ENCODE measurements around the gene CGNL1.
A peak's percentile ranks its signal among the peaks of the same experiment; 100 is the strongest.

CGNL1 gene

GRCh38 chr15:57424628-57425405 lies 48.5 kb downstream of the CGNL1 start:
- DNase-seq: no peak

GRCh38 chr15:57425842-57426241 lies 49.5 kb downstream of the CGNL1 start:
- no peak for DNase-seq

GRCh38 chr15:57427367-57427821 lies 51.1 kb downstream of the CGNL1 start:
- DNase-seq: no peak

GRCh38 chr15:57432141-57432741 lies 55.9 kb downstream of the CGNL1 start:
- DNase-seq: peak; percentile 81

- no peak for DNase-seq
Measured at GRCh38 chr15:57436166-57436565, 59.9 kb downstream of the CGNL1 start.

- DNase-seq: no peak
Measured at GRCh38 chr15:57436961-57437360, 60.7 kb downstream of the CGNL1 start.

- DNase-seq: no peak
Measured at GRCh38 chr15:57437564-57437963, 61.3 kb downstream of the CGNL1 start.

GRCh38 chr15:57438166-57438565 lies 61.9 kb downstream of the CGNL1 start:
- DNase-seq: no peak

GRCh38 chr15:57439128-57440027 lies 63.1 kb downstream of the CGNL1 start:
- no peak for DNase-seq

- DNase-seq: no peak
Measured at GRCh38 chr15:57440167-57440566, 63.9 kb downstream of the CGNL1 start.

- DNase-seq: no peak
Measured at GRCh38 chr15:57440799-57441198, 64.5 kb downstream of the CGNL1 start.

GRCh38 chr15:57442335-57442734 lies 66.0 kb downstream of the CGNL1 start:
- no peak for DNase-seq

GRCh38 chr15:57443486-57443885 lies 67.2 kb downstream of the CGNL1 start:
- DNase-seq: no peak

- DNase-seq: no peak
Measured at GRCh38 chr15:57444877-57445513, 68.7 kb downstream of the CGNL1 start.

- DNase-seq: no peak
Measured at GRCh38 chr15:57445872-57446271, 69.6 kb downstream of the CGNL1 start.

- no peak for DNase-seq
Measured at GRCh38 chr15:57446393-57446792, 70.1 kb downstream of the CGNL1 start.

- no peak for DNase-seq
Measured at GRCh38 chr15:57451555-57451954, 75.2 kb downstream of the CGNL1 start.

- no peak for DNase-seq
Measured at GRCh38 chr15:57452090-57452754, 75.9 kb downstream of the CGNL1 start.

GRCh38 chr15:57455929-57456328 lies 79.6 kb downstream of the CGNL1 start:
- no peak for DNase-seq

GRCh38 chr15:57456559-57456958 lies 80.3 kb downstream of the CGNL1 start:
- DNase-seq: no peak

GRCh38 chr15:57457726-57458125 lies 81.4 kb downstream of the CGNL1 start:
- DNase-seq: no peak

- DNase-seq: no peak
Measured at GRCh38 chr15:57458356-57458781, 82.1 kb downstream of the CGNL1 start.
